Dermis blood vessel endothelial cell (primary cell): ENCODE measurements around the gene ASIC2. TPM values are rescaled to one million over a fixed set of nuclear protein-coding genes. Genes with fewer than 3 reads are reported as not detected.
A peak's percentile ranks its signal among the peaks of the same experiment; 100 is the strongest.

Experiments used
- DNase-seq: peaks from one replicate; pipeline ENCODE4 v3.0.0; 2010
- total RNA-seq: library from RNA; depleted of rRNA; stranded (reverse); fragments of >200 nt; gene quantifications from 2 replicates; pipeline ENCODE4 v1.2.3, GENCODE V29; 2014

The ASIC2 gene
- total RNA-seq, result 0.17 TPM in 1 of 2 replicates, not detected in the other

DNA sequence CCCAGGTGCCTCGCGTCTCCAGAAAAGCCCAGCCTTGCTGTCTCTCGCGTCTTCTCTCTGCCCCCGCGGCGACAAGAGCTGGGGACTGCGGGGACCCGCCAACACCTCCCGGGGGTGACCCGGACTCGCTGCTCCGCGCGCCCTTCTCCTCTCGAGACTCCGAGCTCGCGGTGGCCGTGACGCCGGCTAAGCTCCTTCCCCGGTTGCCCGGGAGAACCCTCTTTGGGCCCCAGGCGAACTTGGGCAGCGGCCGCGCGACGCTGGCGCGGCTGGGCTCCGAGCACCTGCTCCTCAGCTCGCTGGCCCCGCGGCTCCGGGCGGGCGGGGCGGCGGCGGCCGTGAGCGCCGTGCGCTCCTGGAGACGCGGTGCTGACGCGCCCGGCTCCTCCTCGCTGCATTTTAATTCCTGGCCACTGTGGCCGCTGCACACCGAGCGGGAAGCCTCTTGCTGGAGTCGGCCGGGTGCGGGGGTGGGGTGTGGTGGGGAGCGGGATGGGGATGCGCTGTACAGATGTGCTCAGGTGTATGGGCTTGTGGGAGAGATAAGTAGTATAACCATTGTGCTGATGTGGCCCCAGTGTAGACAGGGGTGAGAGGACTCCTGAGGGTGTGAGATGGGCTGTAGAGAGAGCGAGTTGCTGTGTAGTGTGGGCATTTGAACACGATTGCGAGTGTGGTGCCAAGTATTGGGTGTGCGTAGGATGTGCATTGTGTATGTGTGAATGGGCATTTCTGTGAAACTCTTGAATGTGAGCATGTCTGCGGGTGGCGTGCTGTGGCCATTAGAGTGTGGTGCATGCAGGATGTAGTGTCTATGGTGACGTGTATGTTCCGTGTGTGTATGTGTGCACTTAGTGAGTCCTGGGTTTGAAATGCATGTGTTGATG is at the start of gene ASIC2:
Gene ASIC2, minus strand, starts transcription at position 315 of the 887 bp plus-strand sequence.
- DNase-seq, result peak; percentile 3

DNA sequence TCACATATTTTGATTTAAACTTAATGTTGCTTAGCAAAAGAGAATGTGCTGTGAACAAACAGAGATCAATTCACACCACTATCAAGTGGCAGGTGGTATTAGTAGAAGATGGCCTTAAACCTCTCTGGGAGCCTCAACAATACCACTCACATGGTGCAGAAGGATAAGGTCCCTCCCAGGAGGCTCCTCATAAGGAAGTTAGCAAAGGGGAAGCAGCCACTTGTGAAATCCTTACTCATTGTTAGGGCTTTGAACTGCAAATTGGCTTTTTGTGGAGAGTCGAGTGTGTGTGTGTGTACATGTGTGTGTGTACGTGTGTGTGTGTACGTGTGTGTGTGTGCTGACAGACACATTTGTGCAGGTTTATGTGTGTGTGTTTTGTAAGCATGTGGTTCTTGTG is 48.9 kb upstream of the ASIC2 start:
- DNase-seq, result no peak

DNA sequence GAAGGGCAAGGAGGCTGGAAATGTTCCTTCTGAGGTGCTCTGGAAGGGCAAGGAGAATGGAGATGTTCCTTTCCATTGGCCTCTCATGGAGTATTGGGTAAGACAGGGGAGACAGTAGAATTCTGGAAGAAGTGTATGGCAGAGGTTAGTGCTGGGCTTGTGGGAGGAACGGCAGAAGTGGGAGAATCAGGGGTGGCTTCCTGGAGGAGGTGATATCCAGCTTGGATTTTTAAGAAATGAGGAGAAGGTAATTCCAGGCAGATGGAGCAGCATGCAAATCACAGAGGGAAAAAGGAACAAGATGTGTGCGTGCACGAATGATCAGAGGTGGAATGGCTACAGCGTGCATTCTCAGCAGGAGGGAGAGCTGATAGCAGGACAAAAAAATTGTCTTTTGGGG is 45.1 kb upstream of the ASIC2 start:
- no peak for DNase-seq

DNA sequence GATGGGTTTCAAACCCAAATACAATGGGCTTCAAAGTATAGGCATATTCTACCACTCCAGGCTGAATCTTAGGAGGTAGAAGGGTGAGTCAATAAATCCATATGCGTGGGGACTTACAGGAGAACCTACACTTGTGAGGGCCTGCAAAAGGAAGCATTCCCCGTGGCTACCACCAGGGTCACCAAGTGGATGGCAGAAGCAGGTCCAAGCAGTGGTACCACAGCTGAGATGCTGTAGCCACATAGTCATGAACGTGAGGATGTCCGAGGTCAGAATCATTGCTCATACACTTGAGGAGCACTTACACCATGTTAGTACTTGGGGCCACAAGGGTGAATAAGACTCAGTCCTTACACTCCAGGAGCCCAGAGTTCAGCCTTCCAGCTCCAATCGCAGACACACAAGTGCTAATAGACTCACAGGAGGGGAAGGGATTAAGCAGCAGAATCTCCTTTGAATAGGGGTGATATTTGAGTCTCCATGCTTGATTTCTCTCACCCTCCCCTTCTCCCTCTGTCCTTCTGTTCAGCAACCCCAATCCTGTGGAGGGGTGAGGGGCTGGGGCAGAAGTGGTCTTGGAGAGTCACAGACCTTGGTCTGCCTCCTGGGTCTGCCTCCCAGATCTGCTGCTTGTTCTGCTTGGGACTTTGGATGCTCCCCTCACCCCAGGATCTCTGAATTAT is 42.5 kb upstream of the ASIC2 start:
- no peak for DNase-seq

DNA sequence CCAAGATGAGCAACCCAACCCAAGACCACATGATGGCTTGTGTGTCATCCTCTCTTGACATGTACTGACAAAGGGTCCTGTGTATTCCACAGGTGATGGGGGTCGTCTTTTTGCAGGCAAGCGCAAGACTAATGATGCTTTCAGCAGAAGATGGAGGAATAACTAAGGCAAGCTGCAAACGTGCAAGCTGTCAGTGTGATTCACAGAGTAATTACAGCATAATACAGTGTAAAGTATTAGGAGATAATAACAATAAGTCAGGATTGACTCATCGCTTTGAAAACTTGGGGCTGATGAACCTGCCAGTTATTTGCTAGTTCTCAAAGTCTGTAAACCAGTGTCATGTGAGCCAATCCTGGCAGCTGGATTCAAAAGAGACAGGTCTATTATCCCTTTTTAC is 41.6 kb upstream of the ASIC2 start:
- no peak for DNase-seq

DNA sequence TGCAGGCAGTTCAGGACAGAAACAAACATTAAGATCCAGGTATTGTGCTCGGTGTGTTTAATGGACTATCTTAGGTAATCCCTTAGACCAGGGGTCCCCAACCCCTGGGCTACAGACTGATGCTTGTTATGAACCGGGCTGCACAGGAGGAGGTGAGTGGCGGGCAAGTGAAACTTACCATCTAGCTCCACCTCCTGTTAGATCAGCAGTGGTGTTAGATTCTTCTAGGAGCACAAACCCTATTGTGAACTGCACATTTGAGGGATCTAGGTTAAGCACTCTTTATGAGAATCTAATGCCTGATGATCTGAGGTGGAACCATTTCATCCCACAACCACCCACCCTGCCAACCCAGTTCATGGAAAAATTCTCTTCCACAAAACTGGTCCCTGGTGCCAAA is 37.8 kb upstream of the ASIC2 start:
- DNase-seq, result no peak

DNA sequence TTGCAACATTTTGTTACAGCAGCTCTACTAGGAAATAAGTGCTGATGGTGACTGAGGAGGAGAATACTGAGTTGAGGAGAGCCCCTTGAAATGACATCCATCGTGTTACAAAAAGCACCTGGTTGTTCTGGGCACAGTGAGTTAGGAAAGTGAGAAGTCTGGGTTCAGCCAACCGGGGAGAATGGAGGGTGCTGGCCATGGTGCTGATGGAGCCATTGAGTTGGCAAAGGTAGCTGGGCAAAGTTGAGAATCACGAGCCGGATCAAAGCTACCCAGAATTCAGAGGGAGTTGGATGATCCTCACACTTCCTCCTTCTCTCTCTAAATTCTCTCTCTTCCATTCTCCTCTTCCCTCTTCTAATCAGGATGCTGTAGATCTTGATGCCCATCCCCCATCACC is 35.0 kb upstream of the ASIC2 start:
- DNase-seq, result no peak

DNA sequence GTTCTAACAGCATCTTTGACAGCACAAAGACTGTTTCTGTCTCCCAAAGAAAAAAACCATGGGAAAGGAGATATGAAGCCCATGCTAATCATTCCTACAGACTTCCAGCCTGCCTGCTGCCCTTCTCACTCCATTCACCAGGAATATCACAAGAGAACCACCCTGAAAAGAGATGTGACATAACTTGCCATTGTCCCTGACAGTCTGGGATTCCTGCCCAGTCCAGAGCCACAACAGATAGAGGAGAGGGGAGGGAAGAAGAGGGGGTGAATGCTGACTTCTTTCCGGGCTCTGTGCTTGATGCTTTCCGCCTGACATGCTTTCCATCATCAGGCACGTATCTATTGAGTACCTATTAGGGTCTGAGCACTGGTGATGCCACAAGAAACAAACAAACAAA is 31.6 kb upstream of the ASIC2 start:
- no peak for DNase-seq

DNA sequence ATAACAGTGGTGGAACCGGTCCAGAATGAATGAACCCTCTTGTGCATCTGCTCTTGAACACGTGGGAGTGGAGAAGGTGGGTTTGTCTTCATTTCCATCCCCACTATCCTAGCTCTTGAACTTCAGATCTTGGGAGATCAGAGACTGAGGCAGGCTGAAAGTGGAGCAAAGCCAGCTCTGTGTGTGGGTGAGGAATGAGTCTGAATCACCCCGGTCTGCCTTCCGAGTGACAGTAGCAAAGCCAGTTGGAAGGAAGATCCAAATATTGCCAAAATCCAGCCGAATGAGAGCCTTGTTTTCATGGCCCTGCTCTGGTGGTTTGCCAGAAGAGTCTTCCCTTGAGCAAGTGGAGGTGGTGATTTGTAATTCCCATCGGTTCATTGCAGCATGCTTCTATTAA is 29.0 kb upstream of the ASIC2 start:
- DNase-seq, result no peak

DNA sequence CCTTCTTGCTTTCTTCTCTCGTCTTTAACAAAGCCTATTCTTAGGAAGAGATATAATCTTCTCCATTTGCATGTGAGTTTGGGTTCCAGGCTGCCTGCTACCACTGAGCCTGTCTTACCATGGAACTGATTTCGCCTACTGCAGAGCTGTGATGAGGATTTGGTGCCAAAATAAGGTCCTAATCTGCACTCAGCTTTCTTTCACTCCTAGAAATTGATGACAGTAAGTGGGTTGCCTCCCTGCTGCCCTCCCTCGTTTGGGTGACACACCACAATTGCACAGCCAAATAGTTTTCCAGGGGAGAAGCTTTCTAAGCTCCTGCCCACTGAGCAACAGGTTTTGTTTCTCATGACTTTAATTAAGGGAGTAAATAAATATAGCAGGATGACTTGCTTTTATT is 25.1 kb upstream of the ASIC2 start:
- DNase-seq, result no peak

DNA sequence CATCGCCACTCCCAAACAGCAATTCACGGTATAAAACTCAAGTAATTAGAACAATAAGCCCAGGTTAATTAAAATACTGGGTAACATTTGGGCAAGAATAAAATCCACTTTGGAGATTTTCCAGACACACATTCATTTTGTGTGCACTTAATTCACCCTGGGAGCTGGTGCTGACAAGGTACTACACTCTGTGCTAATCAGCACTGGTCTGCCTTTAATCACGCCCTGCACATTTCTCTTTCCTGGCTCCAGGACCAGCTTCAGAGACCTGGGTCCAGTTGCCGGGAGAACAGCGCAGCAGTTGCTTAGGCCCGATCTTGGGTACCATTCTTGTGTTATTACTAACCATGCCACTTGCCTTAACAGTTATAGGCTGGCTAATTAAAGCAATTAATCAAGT is 23.7 kb upstream of the ASIC2 start:
- no peak for DNase-seq

DNA sequence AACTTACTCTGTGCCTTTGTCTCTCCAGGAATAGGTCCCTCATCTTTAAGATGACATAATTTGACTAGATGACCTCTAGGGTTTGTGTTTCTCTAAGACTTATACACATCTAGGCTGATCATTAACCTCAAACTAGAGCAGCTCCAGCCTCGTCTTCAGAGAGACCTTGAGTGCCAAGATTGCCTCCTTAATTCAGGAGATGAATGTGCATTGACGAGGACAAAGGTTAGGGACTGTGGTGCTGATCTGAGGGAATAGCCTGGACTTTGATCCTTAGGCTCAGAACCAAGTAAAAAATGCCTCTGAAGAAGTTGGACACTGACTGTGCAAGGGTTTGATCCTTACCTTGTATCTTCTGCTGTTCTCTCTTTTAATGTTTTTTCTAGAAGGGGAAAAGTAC is 17.2 kb upstream of the ASIC2 start:
- no peak for DNase-seq

DNA sequence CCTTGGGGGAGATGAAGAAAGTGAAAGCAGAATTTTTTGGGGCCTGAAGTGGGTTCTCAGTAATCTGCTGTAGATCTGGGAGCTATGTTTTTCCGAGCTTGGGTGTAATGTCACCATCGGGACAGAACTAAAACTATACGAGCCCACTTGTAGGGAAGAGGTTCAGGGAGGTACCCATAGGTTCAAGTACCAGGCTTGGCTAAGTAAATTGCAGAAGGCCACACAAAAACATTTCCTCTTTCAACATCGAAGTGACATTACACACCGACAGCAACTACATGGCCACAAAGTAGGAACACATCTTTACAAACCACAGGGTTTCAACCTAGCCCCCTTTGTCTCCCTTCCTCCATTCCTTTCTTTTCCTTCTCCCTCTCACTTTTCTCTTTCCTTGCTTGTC is 10.2 kb upstream of the ASIC2 start:
- no peak for DNase-seq

DNA sequence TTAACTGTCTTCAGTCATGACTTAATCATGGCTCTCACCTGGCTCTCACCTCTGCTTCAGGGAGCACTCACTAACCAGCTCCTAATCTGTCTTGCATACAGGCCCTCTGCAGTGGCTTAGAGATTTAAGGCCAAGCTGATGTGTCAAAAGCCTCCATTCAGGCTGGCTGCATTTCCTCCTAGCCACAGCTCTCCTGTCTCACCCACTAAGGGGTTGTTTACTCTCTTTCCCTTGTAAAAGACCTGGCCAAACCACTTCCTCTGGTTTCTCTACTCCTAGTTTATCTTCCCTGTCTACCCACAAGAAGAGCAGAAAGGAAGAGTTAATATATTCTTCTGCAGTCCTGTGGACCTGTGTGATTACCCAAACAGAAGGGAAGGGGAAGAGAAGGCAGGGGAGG is 9.3 kb upstream of the ASIC2 start:
- no peak for DNase-seq

DNA sequence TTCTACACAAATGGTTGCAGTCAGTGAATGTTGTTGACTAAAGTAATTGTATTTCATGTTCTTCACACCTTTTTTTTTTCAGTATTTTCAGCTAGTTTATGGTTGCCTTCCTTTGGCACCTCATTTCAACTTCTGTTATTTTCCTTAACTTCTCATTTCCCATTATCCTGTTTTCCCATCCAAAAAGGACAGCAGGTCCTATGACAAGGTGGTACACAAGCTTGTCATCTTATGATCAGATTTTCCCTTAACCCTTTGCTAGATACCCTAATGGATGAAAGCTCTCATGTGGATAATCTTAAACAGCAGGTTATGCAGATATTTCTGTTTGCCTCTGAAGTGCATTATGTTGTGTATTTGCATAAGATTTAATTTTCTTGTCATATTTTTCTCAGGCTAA is 7.1 kb upstream of the ASIC2 start:
- no peak for DNase-seq

DNA sequence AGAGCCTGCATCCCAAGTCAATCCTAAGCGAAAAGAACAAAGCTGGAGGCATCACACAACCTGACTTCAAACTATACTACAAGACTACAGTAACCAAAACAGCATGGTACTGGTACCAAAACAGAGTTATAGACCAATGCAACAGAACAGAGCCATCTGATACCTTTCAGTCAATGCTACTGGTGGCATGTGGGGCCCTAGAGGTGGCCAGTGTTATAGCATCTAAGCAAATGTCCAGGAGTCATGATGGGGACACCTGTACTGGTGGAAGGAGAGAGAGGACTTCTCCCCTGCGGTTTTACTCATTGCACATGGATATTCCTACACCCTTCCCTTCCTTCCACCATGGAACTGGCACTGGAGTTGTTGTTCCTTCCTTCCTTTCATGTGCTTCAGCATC is 6.0 kb upstream of the ASIC2 start:
- DNase-seq, result no peak

DNA sequence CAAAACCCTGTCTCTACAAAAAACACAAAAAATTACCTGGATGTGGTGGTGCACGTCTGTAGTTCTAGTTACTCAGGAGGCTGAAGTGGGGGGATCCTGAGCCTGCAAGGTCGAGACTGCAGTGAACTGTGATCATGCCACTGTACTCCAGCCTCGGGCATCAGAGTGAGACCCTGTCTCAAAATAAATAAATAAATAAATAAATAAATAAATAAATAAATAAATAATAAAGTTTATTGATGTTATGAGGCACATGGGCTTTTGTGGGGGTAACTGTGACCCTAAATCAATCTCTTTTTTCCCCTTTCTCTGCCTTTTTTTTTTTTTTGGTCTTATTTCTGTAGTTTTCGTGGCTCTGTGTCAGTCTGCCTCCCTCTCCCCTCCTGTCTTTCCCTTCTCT is 4.5 kb upstream of the ASIC2 start:
- DNase-seq, result no peak

DNA sequence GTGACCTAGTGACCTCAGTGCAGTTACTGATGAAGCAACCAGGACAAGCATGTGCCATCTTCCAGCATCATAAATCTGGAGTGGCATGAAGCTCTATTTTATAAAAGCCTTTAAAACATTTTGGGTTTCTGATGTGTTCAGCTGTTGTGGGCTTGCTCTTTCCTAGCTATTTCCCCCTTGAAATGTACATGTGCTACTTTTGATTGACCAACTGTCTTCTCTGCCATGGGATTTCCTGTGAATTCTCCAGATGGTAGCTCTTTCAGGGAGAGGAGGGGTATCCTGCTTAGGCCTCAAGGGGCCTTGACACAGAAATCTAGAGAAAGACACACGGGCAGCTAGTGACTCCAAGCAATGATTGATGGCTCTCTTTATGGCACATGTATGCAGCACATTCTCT is 1.9 kb upstream of the ASIC2 start:
- DNase-seq, result no peak

DNA sequence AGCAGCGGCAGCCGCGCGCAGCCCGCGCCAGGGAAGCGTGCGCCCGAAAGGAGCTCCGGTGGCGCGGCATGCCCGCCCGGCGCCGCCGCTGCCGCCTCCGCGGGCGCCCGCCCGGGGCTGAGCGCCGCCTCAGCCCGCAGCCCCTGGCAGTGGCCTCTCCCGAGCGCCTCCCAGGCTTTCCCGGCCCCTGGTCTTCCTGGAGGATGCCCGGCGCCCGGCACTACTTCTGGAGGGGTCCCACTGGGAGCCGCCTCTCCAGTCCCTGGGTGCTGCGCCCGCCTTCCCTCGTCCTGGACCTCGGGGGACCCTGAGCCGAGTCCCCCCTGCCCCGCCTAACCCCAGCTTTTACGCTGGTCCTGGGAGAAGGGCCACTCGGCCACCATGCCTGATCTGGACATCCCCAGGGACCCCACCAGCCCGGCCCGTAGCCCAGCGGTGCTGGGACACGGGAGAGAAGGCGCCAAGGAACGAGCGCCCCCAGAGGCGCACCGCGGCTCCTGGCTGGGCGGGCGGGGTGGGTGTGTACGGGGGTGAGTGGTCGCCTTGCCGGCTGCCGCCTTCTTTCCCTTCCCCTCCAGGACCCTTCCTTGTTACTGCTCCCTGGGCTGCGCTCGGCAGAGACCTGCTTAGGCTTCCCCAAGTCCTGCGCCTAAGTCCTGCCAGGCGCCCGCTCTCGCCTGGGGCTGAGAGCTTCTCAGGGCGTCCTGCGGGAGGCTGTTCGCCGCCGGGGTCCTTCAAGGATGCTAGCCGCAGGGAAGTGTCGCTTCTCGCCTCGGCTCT is 704 bp downstream of the ASIC2 start:
- DNase-seq, result peak; percentile 10

DNA sequence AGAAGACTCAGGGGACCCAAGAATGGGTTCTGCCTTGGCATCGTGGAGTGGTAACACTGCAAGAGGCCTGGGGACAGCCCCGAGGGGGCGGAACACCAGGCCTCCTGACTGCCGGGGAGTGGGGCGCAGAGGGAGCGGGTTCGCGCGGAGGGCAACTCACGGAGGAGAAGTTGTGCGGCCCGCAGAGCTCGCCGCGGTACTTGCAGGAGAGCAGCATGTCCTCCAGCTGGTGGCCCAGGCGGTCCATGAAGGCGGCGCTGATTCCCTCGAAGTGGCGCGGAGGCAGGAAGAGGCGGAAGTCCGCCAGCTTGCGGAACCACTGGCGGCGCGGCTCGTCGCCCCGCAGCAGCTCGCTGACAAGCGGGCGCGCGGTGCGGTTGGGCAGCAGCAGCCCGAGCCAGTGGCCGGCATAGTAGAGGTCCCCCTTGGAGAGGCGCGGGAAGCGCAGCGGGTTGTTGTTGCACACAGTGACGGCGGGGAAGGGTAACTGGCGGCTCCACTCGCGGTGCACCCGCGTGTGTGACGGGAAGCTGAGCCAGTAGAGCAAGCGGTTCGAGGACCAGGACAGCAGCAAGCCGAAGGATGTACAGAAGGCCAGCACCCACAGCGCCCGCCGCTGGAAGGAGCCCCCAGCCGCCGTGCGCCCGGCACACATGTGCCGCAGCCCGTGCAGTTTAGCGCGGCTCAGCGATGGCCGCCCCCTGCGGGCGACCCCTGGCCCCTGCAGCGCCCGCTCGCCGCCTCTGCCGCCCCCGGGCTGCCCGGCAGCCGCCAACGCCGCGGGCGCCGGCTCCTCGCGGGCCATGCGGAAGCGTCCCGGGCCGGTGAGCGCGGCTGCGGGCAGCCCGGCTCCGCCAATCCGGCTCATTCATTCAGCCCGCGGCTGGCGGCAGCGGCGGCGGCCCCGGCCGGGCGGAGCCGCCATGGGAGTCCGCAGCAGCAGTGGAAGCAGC is 1.6 kb downstream of the ASIC2 start:
- DNase-seq, result peak; percentile 18

DNA sequence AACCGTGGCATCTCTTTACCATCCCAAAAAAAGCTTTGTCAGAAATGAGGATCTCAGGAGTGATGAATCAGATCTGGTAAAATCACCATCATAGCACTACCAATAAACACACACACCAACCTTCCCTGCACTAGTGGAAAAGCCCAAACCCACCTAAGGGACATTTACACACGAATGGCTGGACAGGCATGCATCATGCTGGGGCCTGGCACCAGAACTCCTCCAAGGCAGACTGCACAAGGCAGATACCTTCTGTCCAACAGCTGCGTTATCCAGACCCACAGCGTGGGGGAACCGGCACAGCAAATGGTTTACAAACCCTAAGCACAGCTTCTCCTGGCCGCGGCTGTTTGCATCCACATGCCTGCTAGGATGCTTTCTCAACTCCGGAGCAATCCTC is 2.8 kb downstream of the ASIC2 start:
- no peak for DNase-seq

DNA sequence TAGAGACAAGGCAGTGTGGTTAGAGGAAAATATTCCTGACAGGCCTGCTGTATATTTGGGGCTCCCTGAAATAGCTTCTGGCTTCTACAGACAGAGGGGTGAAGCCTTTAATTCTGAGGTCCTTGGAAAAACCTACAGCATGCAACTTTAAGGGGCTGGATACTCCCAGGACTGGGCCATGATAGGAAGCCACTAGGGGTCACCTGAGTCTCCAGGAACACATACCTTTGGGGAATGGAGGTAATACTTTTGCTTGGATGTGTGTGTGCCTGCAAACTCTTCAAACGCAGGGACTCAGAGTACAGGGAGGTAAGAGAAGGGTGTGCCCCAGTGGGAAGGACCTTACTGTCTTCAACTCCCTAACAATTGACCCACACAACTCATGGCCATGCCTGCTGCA is 4.1 kb downstream of the ASIC2 start:
- no peak for DNase-seq
